HepG2 (cell line): Measurements from ENCODE around the gene MYO18A. TPM values are rescaled to one million over a fixed set of nuclear protein-coding genes. Genes with fewer than 3 reads are reported as not detected.

Experiments used
- ATAC-seq: fragments of 200-7000 bp; cut with Tn5 transposase; 3 replicates; pipeline ENCODE4 v1.9.1; 2020; ENCODE audit warnings: mild to moderate bottlenecking, moderate library complexity
- BruUV-seq: library from RNA; stranded (reverse); fragments of 400-500 nt; replicated peaks from 2 replicates; lab custom pipeline; 2021; lab: Mats Ljungman, UMichigan
- CTCF ChIA-PET: fragments of 300-600 bp; formaldehyde crosslinking; extraction: SDS; loops from one replicate; lab custom pipeline; 2021; ENCODE audit warnings: low total read pairs, inconsistent platforms, low intra/inter-chr PET ratio; lab: Yijun Ruan, JAX
- POLR2A ChIA-PET: fragments of 350-600 bp; sonication (Branson Sonifier 250); formaldehyde crosslinking; loops from one replicate; lab custom pipeline; 2020; ENCODE audit warnings: antibody characterized with exemption, inconsistent platforms; lab: Yijun Ruan, JAX
- DNase-seq: peaks from one replicate; pipeline ENCODE4 v3.0.0-alpha.2; 2015; ENCODE audit warnings: low spot score
- FAIRE-seq: peaks from 3 replicates; lab custom pipeline; 2011; peaks lifted over from hg19 to GRCh38; lab: Jason Lieb, UNC
- H2AFZ ChIP-seq: one replicate; pipeline ENCODE4 v1.6.1; 2011; ENCODE audit warnings: low read length, inconsistent platforms
- H3K27ac ChIP-seq: fragments of 300-600 bp; 3 replicates; pipeline ENCODE4 v1.8.0; 2011; ENCODE audit warnings: mixed run types, mild to moderate bottlenecking, mixed read lengths, low read length, inconsistent platforms; ENCODE audit not compliant: insufficient read depth; ENCODE audit errors: extremely low read length
- H3K27me3 ChIP-seq, 2 experiments: fragments of 200-600 bp in 1 of 2; 2 replicates in 1 of 2; 3 replicates in 1 of 2; pipeline versions ENCODE4 v1.6.0 to v1.8.0; 2011; ENCODE audit warnings: low read length in 2 of 2, mild to moderate bottlenecking in 2 of 2, moderate library complexity in 2 of 2, inconsistent platforms in 1 of 2; ENCODE audit not compliant: insufficient read depth in 2 of 2, control insufficient read depth in 1 of 2
- H3K36me3 ChIP-seq, 2 experiments: fragments of 200-600 bp in 1 of 2; replicated peaks in 1 of 2; 2 replicates in 1 of 2; 3 replicates in 1 of 2; pipeline versions ENCODE4 v1.5.1 to v1.8.0; 2011; ENCODE audit warnings: low read length in 2 of 2, inconsistent platforms in 1 of 2; ENCODE audit not compliant: insufficient read depth in 2 of 2, control insufficient read depth in 1 of 2
- H3K4me1 ChIP-seq: 2 replicates; pipeline ENCODE4 v1.5.1; 2012; ENCODE audit warnings: low read length, inconsistent platforms; ENCODE audit not compliant: insufficient read depth
- H3K4me2 ChIP-seq: 2 replicates; pipeline ENCODE4 v1.6.0; 2011; ENCODE audit warnings: low read depth, low read length, inconsistent platforms
- H3K4me3 ChIP-seq, 3 experiments: fragments of 200-600 bp in 1 of 3; sonication (generic), shearing (Covaris generic) in 1 of 3; replicated peaks in 1 of 3; 2 replicates each; pipeline ENCODE4 v1.5.1; 2011 to 2016; ENCODE audit warnings: low read length in 3 of 3, inconsistent platforms in 2 of 3, low read depth in 2 of 3, mild to moderate bottlenecking in 2 of 3, control low read depth in 1 of 3, mixed read lengths in 1 of 3; ENCODE audit not compliant: insufficient read depth in 1 of 3
- H3K79me2 ChIP-seq: one replicate; pipeline ENCODE4 v1.6.1; 2011; ENCODE audit warnings: low read length, inconsistent platforms; ENCODE audit not compliant: insufficient read depth
- H3K9ac ChIP-seq: 2 replicates; pipeline ENCODE4 v1.6.0; 2011; ENCODE audit warnings: mild to moderate bottlenecking, low read depth, low read length, inconsistent platforms; ENCODE audit not compliant: insufficient read depth
- H3K9me3 ChIP-seq: 2 replicates; pipeline ENCODE4 v1.5.1; 2012; ENCODE audit warnings: mild to moderate bottlenecking, low read length
- H4K20me1 ChIP-seq: 2 replicates; pipeline ENCODE4 v1.6.0; 2011; ENCODE audit warnings: inconsistent platforms, mild to moderate bottlenecking, low read length, moderate library complexity; ENCODE audit not compliant: insufficient read depth
- CEBPB ChIP-seq: IDR thresholded peaks from 2 replicates; pipeline ENCODE4 v1.6.1; 2011; ENCODE audit warnings: low read depth, low read length, improper control_type of control experiment, borderline replicate concordance
- CEBPG ChIP-seq: IDR thresholded peaks from 2 replicates; pipeline ENCODE4 v1.6.1; 2016
- CTCF ChIP-seq: sonication (generic); formaldehyde crosslinking; IDR thresholded peaks from 2 replicates; pipeline ENCODE4 v1.5.0; 2020; ENCODE audit warnings: mild to moderate bottlenecking, missing genetic modification reagents, moderate library complexity
- ELF4 ChIP-seq: sonication (generic); formaldehyde crosslinking; IDR thresholded peaks from 2 replicates; pipeline ENCODE4 v1.5.0; 2020; ENCODE audit warnings: missing genetic modification reagents, mild to moderate bottlenecking, moderate library complexity, borderline replicate concordance
- GPN1 ChIP-seq: sonication (generic); formaldehyde crosslinking; IDR thresholded peaks from 2 replicates; pipeline ENCODE4 v1.5.1; 2020; ENCODE audit warnings: missing genetic modification reagents, borderline replicate concordance
- HMG20A ChIP-seq: IDR thresholded peaks from 2 replicates; pipeline ENCODE4 v1.6.1; 2016; ENCODE audit warnings: borderline replicate concordance
- IKZF4 ChIP-seq: sonication (generic); formaldehyde crosslinking; IDR thresholded peaks from 2 replicates; pipeline ENCODE4 v1.5.1; 2020; ENCODE audit warnings: borderline replicate concordance, mild to moderate bottlenecking, low read depth, missing genetic modification reagents; ENCODE audit errors: not compliant biosample characterization
- MEF2D ChIP-seq: sonication (generic); formaldehyde crosslinking; IDR thresholded peaks from 2 replicates; pipeline ENCODE4 v1.5.1; 2020; ENCODE audit warnings: mild to moderate bottlenecking, missing genetic modification reagents
- SNRNP70 ChIP-seq: fragments of 200-400 bp; formaldehyde crosslinking; IDR thresholded peaks from 2 replicates; pipeline ENCODE4 v1.6.1; 2017; ENCODE audit warnings: mild to moderate bottlenecking, low read depth, low read length, moderate library complexity
- SP4 ChIP-seq: sonication (generic); formaldehyde crosslinking; IDR thresholded peaks from 2 replicates; pipeline ENCODE4 v1.8.1; 2023; ENCODE audit warnings: mild to moderate bottlenecking, missing genetic modification reagents
- ZNF225 ChIP-seq: sonication (generic); formaldehyde crosslinking; IDR thresholded peaks from 2 replicates; pipeline ENCODE4 v1.4.0; 2020; ENCODE audit warnings: mild to moderate bottlenecking, missing genetic modification reagents
- ZNF557 ChIP-seq: sonication (generic); formaldehyde crosslinking; IDR thresholded peaks from 2 replicates; pipeline ENCODE4 v1.4.0; 2020; ENCODE audit warnings: missing genetic modification reagents
- WGBS: methylation state at CpG from one replicate; pipeline ENCODE4 v1.1.6; 2017; ENCODE audit warnings: low lambda C conversion rate; 5-methylcytosine and 5-hydroxymethylcytosine counted together
- in situ Hi-C: cut with HindIII; loops from 2 replicates; pipeline ENCODE4 v1.10.0; 2017; ENCODE audit warnings: low pct_unique_long_range_greater_than_20kb; ENCODE audit not compliant: extremely low pct_ligation_motif_present
- intact Hi-C: fragments of 100-400 bp; cut with micrococcal nuclease; formaldehyde crosslinking; loops from one replicate; pipeline ENCODE4 v1.10.0; 2022; ENCODE audit not compliant: unreplicated experiment
- polyA plus RNA-seq, 8 experiments: library from polyadenylated mRNA; depleted of rRNA in 3 of 8; stranded (reverse) in 7 of 8; unstranded in 1 of 8; fragments of >200 nt; fragmentation: Illumina TruSeq in 4 of 8; extraction: Trizol in 4 of 8; gene quantifications; 2 replicates each; pipeline versions ENCODE4 v1.2.1 to v1.2.3, GENCODE V29; 2011 to 2016; ENCODE audit warnings: low read depth in 4 of 8, missing spikeins in 1 of 8, mixed read lengths in 1 of 8; ENCODE audit not compliant: insufficient read depth in 1 of 8
- total RNA-seq, 5 experiments: library from RNA; depleted of rRNA; stranded (reverse); fragments of >200 nt; fragmentation: Illumina TruSeq; extraction: Trizol; gene quantifications; 2 replicates each; pipeline ENCODE4 v1.2.3, GENCODE V29; 2016; ENCODE audit warnings: low read depth in 1 of 5

Gene MYO18A
- total and polyA plus RNA-seq, 2 of the 13 experiments (the other 11 are each of a cell fraction or from before 2014, with no cell fraction given) = 16.8 to 24.8 TPM

- Histone ChIP-seq H2AFZ (no peak overlapping the region), H4K20me1 (peaks cover 4% of the 10 kb centered on the region; the same call in 1 of the 2 replicates), H3K9me3 (no peaks in the 10 kb centered on the region), H3K27me3 (no peaks in the 10 kb centered on the region), H3K27ac (peak overlapping the region; percentile 10), H3K79me2 (peaks cover 42% of the 10 kb centered on the region)
- CTCF ChIA-PET = no interaction called here
- 84% methylated on average over 5 of the region's 5 CpGs for WGBS
- intact Hi-C loops = no loop called here
- TF ChIP-seq CTCF (CRISPR knock-in tag) (no peak), CEBPB (peak; percentile 54; the same call in 1 of the 2 replicates), GPN1 (no peak), IKZF4 (CRISPR knock-in tag) (no peak), ZNF557 (CRISPR knock-in tag) (no peak), HMG20A (CRISPR knock-in tag) (no peak), CEBPG (CRISPR knock-in tag) (peak; percentile 45; the same call in 1 of the 2 replicates), SNRNP70 (no peak), ZNF225 (CRISPR knock-in tag) (no peak), SP4 (CRISPR knock-in tag) (0 out of 2 replicates have a peak, but pooled peaks have one; percentile 7), ELF4 (CRISPR knock-in tag) (no peak), MEF2D (no peak)
- TF ChIP-seq, all 625 proteins: peak for 3
- POLR2A ChIA-PET = no interaction called here
- ATAC-seq (no peak), DNase-seq (no peak), FAIRE-seq (no peak)
- no TSS peak for BruUV-seq
- Histone ChIP-seq H3K4me3 (no peak overlapping the region), H3K4me2 (peak overlapping the region; percentile 93), H3K4me1 (peaks cover 55% of the 10 kb centered on the region), H3K9ac (no peak overlapping the region), H3K36me3 (peaks cover 8 to 39% of the 10 kb centered on the region in 2 experiments)
- in situ Hi-C loops = no loop called here
Measured at GRCh38 chr17:29046473-29046839, 133.7 kb downstream of the MYO18A start.
